ENCODE data around the gene PSME4. TPM values are rescaled to one million over a fixed set of nuclear protein-coding genes. Genes with fewer than 3 reads are reported as not detected.

Gene PSME4
- polyA plus RNA-seq, 3 donors = 2.1 to 17.7 (median 3.1) TPM

DNA sequence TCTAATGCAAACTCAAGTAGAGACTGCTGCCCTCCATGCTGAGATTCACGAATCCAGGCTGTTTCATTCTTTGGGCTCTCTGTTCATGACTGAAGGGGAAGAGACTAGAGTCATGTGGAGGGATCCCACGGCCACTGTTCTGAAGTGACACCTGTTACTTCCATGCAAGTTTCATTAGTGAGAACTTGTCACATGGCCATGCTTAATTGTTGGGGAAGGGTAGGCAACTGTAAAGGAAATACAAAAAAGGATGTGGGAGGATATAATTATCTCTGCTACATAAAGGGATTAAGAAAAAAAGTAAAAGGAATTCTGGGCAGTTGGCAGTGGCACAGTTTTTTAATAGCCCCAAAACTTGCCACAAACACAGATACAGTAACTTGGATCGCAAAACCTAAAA, 28.0 kb upstream of the PSME4 start:
- Histone ChIP-seq H3K79me2 (ENCODE audit: insufficient read depth, low read length) (no peaks in the 10 kb centered on the region), H3K4me2 (replicated peaks; ENCODE audit: extremely low read depth, low read length, poor library complexity, severe bottlenecking) (no peak overlapping the region), H3K36me3 (replicated peaks in 1 of 2; ENCODE audit: control insufficient read depth in 1 of 2, insufficient read depth in 2 of 2, low read length in 2 of 2) (no peaks in the 10 kb centered on the region), H3K4me1 (ENCODE audit: control insufficient read depth in 1 of 2, insufficient read depth in 2 of 2, low read length in 2 of 2) (peaks cover 6 to 9% of the 10 kb centered on the region in 2 donors), H3K9me3 (replicated peaks in 1 of 2; ENCODE audit: control insufficient read depth in 1 of 2, insufficient read depth in 1 of 2, low read length in 2 of 2) (no peaks in the 10 kb centered on the region), H3K27me3 (ENCODE audit: control insufficient read depth in 2 of 2, insufficient read depth in 2 of 2, low read length in 2 of 2) (no peaks in the 10 kb centered on the region), H3K27ac (ENCODE audit: low read depth in 1 of 2, low read length in 2 of 2) (no peak overlapping the region), H3K9ac (ENCODE audit: insufficient read depth, low read length, poor library complexity, severe bottlenecking) (no peak overlapping the region), H2AFZ (ENCODE audit: insufficient read depth, low read depth, low read length, poor library complexity, severe bottlenecking) (no peak overlapping the region), H3K4me3 (replicated peaks in 1 of 3; ENCODE audit: low read depth in 2 of 3, low read length in 3 of 3) (no peak overlapping the region), H4K20me1 (ENCODE audit: insufficient read depth, low read length) (no peaks in the 10 kb centered on the region)
- Mint-ChIP-seq H3K27ac (no peak overlapping the region), H3K4me1 (peaks cover 13% of the 10 kb centered on the region), H3K27me3 (ENCODE audit: low read depth in 3 of 3) (no peaks in the 10 kb centered on the region), H3K4me3 (no peak overlapping the region), H3K36me3 (peaks cover 0 to 2% of the 10 kb centered on the region in 2 donors), H3K9me3 (peaks cover 0 to 2% (median 0%) of the 10 kb centered on the region in 7 donors)
- WGBS (ENCODE audit: insufficient coverage) = no CpG with 5 or more reads among the region's 3 CpGs
- intact Hi-C loops (cut with micrococcal nuclease) = no loop called here
- TF ChIP-seq, protein P1, sequence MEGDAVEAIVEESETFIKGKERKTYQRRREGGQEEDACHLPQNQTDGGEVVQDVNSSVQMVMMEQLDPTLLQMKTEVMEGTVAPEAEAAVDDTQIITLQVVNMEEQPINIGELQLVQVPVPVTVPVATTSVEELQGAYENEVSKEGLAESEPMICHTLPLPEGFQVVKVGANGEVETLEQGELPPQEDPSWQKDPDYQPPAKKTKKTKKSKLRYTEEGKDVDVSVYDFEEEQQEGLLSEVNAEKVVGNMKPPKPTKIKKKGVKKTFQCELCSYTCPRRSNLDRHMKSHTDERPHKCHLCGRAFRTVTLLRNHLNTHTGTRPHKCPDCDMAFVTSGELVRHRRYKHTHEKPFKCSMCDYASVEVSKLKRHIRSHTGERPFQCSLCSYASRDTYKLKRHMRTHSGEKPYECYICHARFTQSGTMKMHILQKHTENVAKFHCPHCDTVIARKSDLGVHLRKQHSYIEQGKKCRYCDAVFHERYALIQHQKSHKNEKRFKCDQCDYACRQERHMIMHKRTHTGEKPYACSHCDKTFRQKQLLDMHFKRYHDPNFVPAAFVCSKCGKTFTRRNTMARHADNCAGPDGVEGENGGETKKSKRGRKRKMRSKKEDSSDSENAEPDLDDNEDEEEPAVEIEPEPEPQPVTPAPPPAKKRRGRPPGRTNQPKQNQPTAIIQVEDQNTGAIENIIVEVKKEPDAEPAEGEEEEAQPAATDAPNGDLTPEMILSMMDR (IDR thresholded peaks at IDR 0.05) = no peak
- DNase-seq = no peak

DNA sequence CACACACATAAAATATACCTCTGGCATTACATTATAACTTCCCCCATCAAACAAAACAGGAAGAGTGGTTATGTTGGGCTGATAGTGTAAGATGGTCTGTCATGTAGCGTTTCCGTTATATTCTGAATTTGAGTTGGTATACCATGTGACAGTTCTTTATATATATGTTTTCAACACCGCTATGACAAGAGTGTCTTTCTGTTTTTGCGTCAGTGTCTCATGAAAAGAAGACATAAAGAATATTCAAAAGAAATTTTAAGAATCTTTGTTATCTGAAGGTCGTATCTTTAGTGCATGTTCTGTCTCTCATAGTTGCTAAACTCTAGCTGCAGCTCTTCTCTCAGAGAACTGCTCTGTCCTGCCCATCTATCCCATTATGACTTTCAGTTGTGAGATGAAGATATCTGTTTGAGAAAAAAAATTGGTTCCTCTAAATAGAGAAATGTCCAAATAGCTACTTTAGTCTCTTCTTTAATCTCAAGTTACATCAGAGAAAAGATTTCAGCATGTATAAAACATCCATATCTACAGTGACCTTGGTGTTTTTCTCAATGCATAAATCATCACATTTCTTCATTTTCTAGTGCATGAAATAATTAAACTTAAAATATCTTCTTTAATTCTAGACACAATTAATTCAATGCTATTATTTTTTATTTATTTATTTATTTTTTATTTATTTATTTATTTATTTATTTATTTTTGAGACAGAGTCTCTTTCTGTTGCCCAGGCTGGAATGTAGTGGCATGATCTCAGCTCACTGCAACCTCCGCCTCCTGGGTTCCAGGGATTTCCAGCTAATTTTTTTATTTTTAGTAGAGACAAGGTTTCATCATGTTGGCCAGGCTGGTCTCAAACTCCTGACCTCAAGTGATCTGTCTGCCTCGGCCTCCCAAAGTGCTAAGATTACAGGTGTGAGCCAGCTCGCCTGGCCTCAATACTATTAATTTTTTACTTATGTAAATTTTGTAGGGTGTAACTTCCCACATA, 24.3 kb upstream of the PSME4 start:
- no CpG with 5 or more reads among the region's 8 CpGs for WGBS (ENCODE audit: insufficient coverage)
- peaks cover 16% of the 10 kb centered on the region for H3K4me1 Mint-ChIP-seq
- peak overlapping the region; percentile 57 for H3K4me2 ChIP-seq (replicated peaks; ENCODE audit: extremely low read depth, low read length, poor library complexity, severe bottlenecking)

More for the DNA sequence above, 24.3 kb upstream of the PSME4 start:
- peak overlapping the region in 1 of 2 donors; percentile 73 for H3K27ac ChIP-seq (ENCODE audit: low read depth in 1 of 2, low read length in 2 of 2)
- H3K27me3 Mint-ChIP-seq (ENCODE audit: low read depth in 3 of 3) = no peaks in the 10 kb centered on the region
- TF ChIP-seq, protein P1 (IDR thresholded peaks at IDR 0.05) = no peak
- peak overlapping the region in 1 of 2 donors; percentile 71 for H3K4me3 Mint-ChIP-seq
- H3K4me1 ChIP-seq (ENCODE audit: control insufficient read depth in 1 of 2, insufficient read depth in 2 of 2, low read length in 2 of 2) = peaks cover 6 to 9% of the 10 kb centered on the region in 2 donors
- no peaks in the 10 kb centered on the region for H3K27me3 ChIP-seq (ENCODE audit: control insufficient read depth in 2 of 2, insufficient read depth in 2 of 2, low read length in 2 of 2)
- H3K27ac Mint-ChIP-seq = peak overlapping the region; percentile 62 to 89 (median 77)
- intact Hi-C loops (cut with micrococcal nuclease) = no loop called here
- no peaks in the 10 kb centered on the region for H4K20me1 ChIP-seq (ENCODE audit: insufficient read depth, low read length)
- peaks cover 0 to 6% (median 5%) of the 10 kb centered on the region in 7 donors for H3K9me3 Mint-ChIP-seq
- H3K36me3 Mint-ChIP-seq = peaks cover 0 to 3% of the 10 kb centered on the region in 2 donors
- H3K4me3 ChIP-seq (replicated peaks in 1 of 3; ENCODE audit: low read depth in 2 of 3, low read length in 3 of 3) = peak overlapping the region in 2 of 3 experiments; percentile 7 to 50
- H2AFZ ChIP-seq (ENCODE audit: insufficient read depth, low read depth, low read length, poor library complexity, severe bottlenecking) = peak overlapping the region; percentile 24
- DNase-seq = peak; percentile 35 to 43 (median 42)
- H3K79me2 ChIP-seq (ENCODE audit: insufficient read depth, low read length) = no peaks in the 10 kb centered on the region
- H3K36me3 ChIP-seq (replicated peaks in 1 of 2; ENCODE audit: control insufficient read depth in 1 of 2, insufficient read depth in 2 of 2, low read length in 2 of 2) = no peaks in the 10 kb centered on the region
- no peaks in the 10 kb centered on the region for H3K9me3 ChIP-seq (replicated peaks in 1 of 2; ENCODE audit: control insufficient read depth in 1 of 2, insufficient read depth in 1 of 2, low read length in 2 of 2)
- no peak overlapping the region for H3K9ac ChIP-seq (ENCODE audit: insufficient read depth, low read length, poor library complexity, severe bottlenecking)
